Sigmoid colon (tissue), 4 donors: ENCODE data around the gene GNAQ.

Experiments
- CTCF ChIP-seq, 4 experiments: fragments of 450-650 bp in 3 of 4; fragments of 200-600 bp in 1 of 4; IDR thresholded peaks; one replicate each; pipeline ENCODE4 v1.5.1; 2016 to 2019; ENCODE audit warnings: antibody characterized with exemption in 4 of 4, mild to moderate bottlenecking in 3 of 4, moderate library complexity in 2 of 4
- EP300 ChIP-seq, 4 donors: sonication (generic); formaldehyde crosslinking; IDR thresholded peaks; one replicate each; pipeline ENCODE4 v1.6.1; 2017; ENCODE audit warnings: antibody characterized with exemption in 4 of 4
- POLR2A ChIP-seq, 2 donors: fragments of 450-650 bp; IDR thresholded peaks; one replicate each; pipeline ENCODE4 v1.6.1; 2016; ENCODE audit warnings: antibody characterized with exemption in 2 of 2, mild to moderate bottlenecking in 2 of 2, moderate library complexity in 2 of 2
- POLR2AphosphoS5 ChIP-seq, 4 donors: sonication (generic); formaldehyde crosslinking; IDR thresholded peaks; one replicate each; pipeline ENCODE4 v1.6.1; 2017; ENCODE audit warnings: antibody characterized with exemption in 4 of 4

- no peak for TF ChIP-seq CTCF (IDR thresholded peaks at IDR 0.05)
- no peak for TF ChIP-seq POLR2A (IDR thresholded peaks at IDR 0.05)
- TF ChIP-seq POLR2AphosphoS5 (IDR thresholded peaks at IDR 0.05), result peak in 3 of 4 donors; percentile 28 to 65 (median 62)
- TF ChIP-seq EP300 (IDR thresholded peaks at IDR 0.05), result no peak
Measured at GRCh38 chr9:77832639-77833038, 199.0 kb downstream of the GNAQ start.
